AG09319 (cell line): ENCODE data around the gene DOK6.
"Not testable (repeated sequence)": the region's sequence is repeated elsewhere in the genome, so short reads cannot be mapped to it uniquely, and the experiment has no call there.

ENCODE experiments used
- DNase-seq: peaks from one replicate; pipeline ENCODE4 v3.0.0-alpha.2; 2010; ENCODE audit warnings: low read depth; ENCODE audit errors: extremely low read depth
- CTCF ChIP-seq: IDR thresholded peaks from 2 replicates; pipeline ENCODE4 v1.5.1; 2011; ENCODE audit warnings: low read depth, mild to moderate bottlenecking, inconsistent platforms, low read length, moderate library complexity

DOK6 gene

GRCh38 chr18:69400253-69400975 lies at the start of gene DOK6:
Gene DOK6, plus strand, starts transcription at chr18:69400888.
- no peak; the same call in 1 of the 2 replicates for TF ChIP-seq CTCF
- peak; percentile 32 for DNase-seq

- TF ChIP-seq CTCF: no peak
- DNase-seq: no peak
These were observed 47.7 kb upstream of the DOK6 start for GRCh38 chr18:69353023-69353422.

- DNase-seq: no peak
- TF ChIP-seq CTCF: no peak
These were observed 43.1 kb upstream of the DOK6 start for GRCh38 chr18:69357590-69357989.

GRCh38 chr18:69358212-69358895 lies 42.3 kb upstream of the DOK6 start:
- no peak for DNase-seq

GRCh38 chr18:69359768-69360167 lies 40.9 kb upstream of the DOK6 start:
- not testable (repeated sequence) for DNase-seq

More at GRCh38 chr18:69358212-69358895, 42.3 kb upstream of the DOK6 start:
- no peak for TF ChIP-seq CTCF

GRCh38 chr18:69364930-69365329 lies 35.8 kb upstream of the DOK6 start:
- no peak for DNase-seq
- no peak for TF ChIP-seq CTCF

GRCh38 chr18:69365658-69366057 lies 35.0 kb upstream of the DOK6 start:
- DNase-seq: no peak

More at GRCh38 chr18:69365658-69366057, 35.0 kb upstream of the DOK6 start:
- no peak for TF ChIP-seq CTCF
